H1 (cell line): ENCODE measurements around the gene TBC1D17. TPM values are rescaled to one million over a fixed set of nuclear protein-coding genes. Genes with fewer than 3 reads are reported as not detected.

ENCODE experiments used
- CTCF ChIA-PET: fragments of 300-600 bp; sonication (Branson Sonifier 250); formaldehyde crosslinking; loops from one replicate; lab custom pipeline; 2021; ENCODE audit not compliant: partially characterized antibody; lab: Charles Lee
- POLR2A ChIA-PET: fragments of 300-600 bp; sonication (Branson Sonifier 250); formaldehyde crosslinking; loops from one replicate; lab custom pipeline; 2021; ENCODE audit warnings: inconsistent platforms; ENCODE audit not compliant: partially characterized antibody; lab: Charles Lee
- DNase-seq, 2 experiments: peaks; one replicate each; pipeline versions ENCODE4 v3.0.0 to v3.0.0-alpha.2; 2010 to 2022; ENCODE audit warnings: low spot score in 2 of 2, low read depth in 1 of 2, mixed read lengths in 1 of 2
- FAIRE-seq: peaks from 2 replicates; lab custom pipeline; 2011; peaks lifted over from hg19 to GRCh38; lab: Jason Lieb, UNC
- H2AFZ ChIP-seq: 2 replicates; pipeline ENCODE4 v1.8.1; 2012; ENCODE audit warnings: low read length, inconsistent platforms
- H2AK5ac ChIP-seq: 2 replicates; pipeline ENCODE4 v1.6.1; 2013; ENCODE audit warnings: low read depth, low read length
- H2BK120ac ChIP-seq: replicated peaks from 2 replicates; pipeline ENCODE3; 2013; ENCODE audit warnings: low read depth, low read length, inconsistent platforms
- H2BK12ac ChIP-seq: 2 replicates; pipeline ENCODE4 v1.6.1; 2013; ENCODE audit warnings: low read depth, low read length
- H2BK15ac ChIP-seq: 2 replicates; pipeline ENCODE4 v1.6.1; 2013; ENCODE audit warnings: low read length
- H2BK20ac ChIP-seq: 2 replicates; pipeline ENCODE4 v1.6.1; 2013; ENCODE audit warnings: low read length
- H2BK5ac ChIP-seq: 2 replicates; pipeline ENCODE4 v1.6.1; 2013; ENCODE audit warnings: low read depth, low read length
- H3K14ac ChIP-seq: 2 replicates; pipeline ENCODE4 v1.6.1; 2013; ENCODE audit warnings: inconsistent platforms; ENCODE audit not compliant: insufficient read length
- H3K18ac ChIP-seq: 2 replicates; pipeline ENCODE4 v1.6.1; 2013; ENCODE audit warnings: low read length; ENCODE audit errors: extremely low read depth
- H3K23ac ChIP-seq: 2 replicates; pipeline ENCODE4 v1.6.1; 2013; ENCODE audit warnings: inconsistent platforms; ENCODE audit not compliant: insufficient read length
- H3K23me2 ChIP-seq: 2 replicates; pipeline ENCODE4 v1.6.1; 2013; ENCODE audit warnings: low read depth, low read length
- H3K27ac ChIP-seq: 2 replicates; pipeline ENCODE4 v1.6.1; 2011; ENCODE audit warnings: low read depth, low read length, inconsistent platforms
- H3K27me3 ChIP-seq, 4 experiments: replicated peaks in 1 of 4; 1 replicate in 1 of 4; 2 replicates in 3 of 4; pipeline versions ENCODE4 v1.6.1 to v1.8.1; 2011 to 2013; ENCODE audit warnings: low read length in 3 of 4, mild to moderate bottlenecking in 3 of 4, inconsistent platforms in 2 of 4, mixed read lengths in 2 of 4, moderate library complexity in 1 of 4; ENCODE audit not compliant: control insufficient read depth in 3 of 4, insufficient read depth in 3 of 4; ENCODE audit errors: extremely low read depth in 1 of 4
- H3K36me3 ChIP-seq, 4 experiments: 2 replicates each; pipeline versions ENCODE4 v1.6.1 to v1.8.1; 2011 to 2013; ENCODE audit warnings: mild to moderate bottlenecking in 4 of 4, low read length in 3 of 4, moderate library complexity in 2 of 4, control low read depth in 1 of 4, inconsistent platforms in 1 of 4; ENCODE audit not compliant: insufficient read depth in 4 of 4, control insufficient read depth in 2 of 4
- H3K4ac ChIP-seq: replicated peaks from 2 replicates; pipeline ENCODE3; 2013; ENCODE audit warnings: low read length, low read depth, mixed read lengths, inconsistent platforms; ENCODE audit not compliant: insufficient read length
- H3K4me1 ChIP-seq, 4 experiments: replicated peaks in 1 of 4; 1 replicate in 1 of 4; 2 replicates in 3 of 4; pipeline versions ENCODE4 v1.6.1 to v1.8.1; 2011 to 2013; ENCODE audit warnings: low read length in 3 of 4, inconsistent platforms in 2 of 4, mixed read lengths in 1 of 4; ENCODE audit not compliant: insufficient read depth in 4 of 4, control insufficient read depth in 3 of 4
- H3K4me2 ChIP-seq, 2 experiments: 2 replicates each; pipeline versions ENCODE4 v1.6.1 to v1.8.1; 2011 to 2013; ENCODE audit warnings: low read depth in 2 of 2, low read length in 2 of 2, control low read depth in 1 of 2, inconsistent platforms in 1 of 2, mild to moderate bottlenecking in 1 of 2; ENCODE audit not compliant: insufficient read depth in 1 of 2
- H3K4me3 ChIP-seq, 4 experiments: fragments of 200-600, 300-600 bp in 1 of 4; sonication (generic), shearing (Covaris generic), sonication (Bioruptor Twin) in 1 of 4; 2 replicates each; pipeline versions ENCODE4 v1.5.1 to v1.8.1; 2011 to 2016; ENCODE audit warnings: low read length in 4 of 4, low read depth in 3 of 4, control low read depth in 2 of 4, inconsistent platforms in 2 of 4, mild to moderate bottlenecking in 2 of 4, mixed read lengths in 1 of 4, moderate library complexity in 1 of 4; ENCODE audit not compliant: insufficient read depth in 2 of 4; ENCODE audit errors: extremely low read depth in 1 of 4
- H3K56ac ChIP-seq: replicated peaks from 2 replicates; pipeline ENCODE3; 2013; ENCODE audit warnings: low read depth, mild to moderate bottlenecking, mixed read lengths, low read length, inconsistent platforms; ENCODE audit not compliant: insufficient read length
- H3K79me1 ChIP-seq: 2 replicates; pipeline ENCODE4 v1.6.1; 2013; ENCODE audit warnings: low read depth, low read length, control low read depth
- H3K79me2 ChIP-seq, 2 experiments: 2 replicates each; pipeline versions ENCODE4 v1.6.1 to v1.8.1; 2012 to 2013; ENCODE audit warnings: low read length in 2 of 2, mild to moderate bottlenecking in 2 of 2, inconsistent platforms in 1 of 2; ENCODE audit not compliant: insufficient read depth in 2 of 2, control insufficient read depth in 1 of 2
- H3K9ac ChIP-seq, 4 experiments: replicated peaks in 1 of 4; 1 replicate in 1 of 4; 2 replicates in 3 of 4; pipeline versions ENCODE4 v1.6.1 to v1.8.1; 2011 to 2013; ENCODE audit warnings: low read depth in 3 of 4, low read length in 3 of 4, control low read depth in 2 of 4, mild to moderate bottlenecking in 2 of 4, moderate library complexity in 2 of 4, inconsistent platforms in 1 of 4; ENCODE audit errors: extremely low read depth in 1 of 4
- H3K9me3 ChIP-seq, 2 experiments: 2 replicates each; pipeline versions ENCODE4 v1.6.1 to v1.8.1; 2012 to 2013; ENCODE audit warnings: mild to moderate bottlenecking in 2 of 2, moderate library complexity in 2 of 2, control low read depth in 1 of 2, inconsistent platforms in 1 of 2, low read depth in 1 of 2, low read length in 1 of 2, mixed read lengths in 1 of 2; ENCODE audit not compliant: insufficient read depth in 2 of 2
- H4K20me1 ChIP-seq, 2 experiments: replicated peaks in 1 of 2; 2 replicates each; pipeline versions ENCODE3 to v1.8.1; 2011 to 2013; ENCODE audit warnings: inconsistent platforms in 2 of 2, low read length in 2 of 2, mild to moderate bottlenecking in 1 of 2; ENCODE audit not compliant: insufficient read depth in 2 of 2, control insufficient read depth in 1 of 2
- H4K5ac ChIP-seq: 2 replicates; pipeline ENCODE4 v1.6.1; 2013; ENCODE audit warnings: low read length, low read depth, mixed read lengths, inconsistent platforms; ENCODE audit not compliant: insufficient read length
- H4K8ac ChIP-seq: 2 replicates; pipeline ENCODE4 v1.8.0; 2013; ENCODE audit warnings: mild to moderate bottlenecking, moderate library complexity, low read length, inconsistent platforms; ENCODE audit not compliant: insufficient read depth; ENCODE audit errors: extremely low read depth
- H4K91ac ChIP-seq: replicated peaks from 2 replicates; pipeline ENCODE3; 2013; ENCODE audit warnings: low read length, mixed read lengths, inconsistent platforms; ENCODE audit not compliant: insufficient read length
- BACH1 ChIP-seq: IDR thresholded peaks from 2 replicates; pipeline ENCODE4 v1.6.1; 2012; ENCODE audit warnings: low read length, improper control_type of control experiment
- CEBPB ChIP-seq: IDR thresholded peaks from 2 replicates; pipeline ENCODE4 v1.6.1; 2012; ENCODE audit warnings: low read depth, low read length
- EZH2 ChIP-seq: fragments of 200-600 bp; sonication (generic); IDR thresholded peaks from 2 replicates; pipeline ENCODE4 v1.7.1; 2012; ENCODE audit warnings: low read depth, mild to moderate bottlenecking, moderate library complexity, low read length, inconsistent platforms; ENCODE audit not compliant: severe bottlenecking
- GABPA ChIP-seq: IDR thresholded peaks from 2 replicates; pipeline ENCODE4 v1.6.1; 2011; ENCODE audit warnings: mild to moderate bottlenecking, low read length, moderate library complexity, borderline replicate concordance; ENCODE audit not compliant: insufficient read depth
- KDM5A ChIP-seq: fragments of 200-600 bp; IDR thresholded peaks from 2 replicates; pipeline ENCODE4 v1.7.1; 2012; ENCODE audit warnings: mild to moderate bottlenecking, low read length, inconsistent platforms, mixed read lengths
- POLR2AphosphoS5 ChIP-seq: IDR thresholded peaks from 2 replicates; pipeline ENCODE4 v1.6.1; 2011; ENCODE audit warnings: low read depth, low read length
- RNF2 ChIP-seq: fragments of 200-900, 300-1000 bp; sonication (generic); IDR thresholded peaks from 2 replicates; pipeline ENCODE4 v1.7.1; 2016; ENCODE audit warnings: borderline replicate concordance, low read depth, mild to moderate bottlenecking, antibody characterized with exemption, low read length; ENCODE audit not compliant: poor library complexity, severe bottlenecking; ENCODE audit errors: missing control alignments
- RXRA ChIP-seq: IDR thresholded peaks from 2 replicates; pipeline ENCODE4 v1.6.1; 2011; ENCODE audit warnings: low read depth, mild to moderate bottlenecking, low read length, moderate library complexity; ENCODE audit not compliant: insufficient read depth
- TCF12 ChIP-seq: IDR thresholded peaks from 2 replicates; pipeline ENCODE4 v1.6.1; 2011; ENCODE audit warnings: low read depth, mild to moderate bottlenecking, low read length
- YY1 ChIP-seq: IDR thresholded peaks from 2 replicates; pipeline ENCODE4 v1.6.1; 2011; ENCODE audit warnings: low read depth, mild to moderate bottlenecking, low read length
- WGBS, 2 experiments: shearing (Covaris generic) in 1 of 2; methylation state at CpG; one replicate each; pipeline versions ENCODE4 v1.1.6 to v1.1.7; 2013 to 2015; ENCODE audit warnings: low lambda C conversion rate in 2 of 2, mixed read lengths in 2 of 2, inconsistent platforms in 1 of 2, low coverage in 1 of 2, missing lambda C conversion rate in 1 of 2; ENCODE audit not compliant: insufficient replicate concordance in 2 of 2, insufficient coverage in 1 of 2, insufficient read length in 1 of 2; ENCODE audit errors: extremely low coverage in 1 of 2, missing lambda C conversion rate in 1 of 2; 5-methylcytosine and 5-hydroxymethylcytosine counted together
- polyA plus RNA-seq, 7 experiments: library from polyadenylated mRNA; depleted of rRNA in 3 of 7; stranded (reverse) in 5 of 7; unstranded in 2 of 7; fragments of >200 nt in 5 of 7; fragments of 200-250 nt in 2 of 7; gene quantifications; 1 replicate in 5 of 7; 2 replicates in 1 of 7; 4 replicates in 1 of 7; pipeline versions ENCODE4 v1.2.1 to v1.2.3, GENCODE V29; 2011 to 2013; ENCODE audit warnings: missing spikeins in 2 of 7, mixed read lengths in 2 of 7
- total RNA-seq: library from RNA; stranded (reverse); fragmentation: NEBNext Ultra II Directional; extraction: Animal tissue kit (Norgen Biotek cat#: 25700); gene quantifications from 2 replicates; pipeline ENCODE4 v1.2.1, GENCODE V29; 2021
- TF ChIP-seq, protein P1 (sequence below): IDR thresholded peaks from 2 replicates; pipeline ENCODE4 v1.6.1; 2011; ENCODE audit warnings: low read depth, mild to moderate bottlenecking, low read length; ENCODE audit not compliant: insufficient read depth

Gene TBC1D17
- total and polyA plus RNA-seq, 2 of the 8 experiments (the other 6 are each of a cell fraction or from before 2014, with no cell fraction given), result 30.3 to 44.9 TPM

DNA sequence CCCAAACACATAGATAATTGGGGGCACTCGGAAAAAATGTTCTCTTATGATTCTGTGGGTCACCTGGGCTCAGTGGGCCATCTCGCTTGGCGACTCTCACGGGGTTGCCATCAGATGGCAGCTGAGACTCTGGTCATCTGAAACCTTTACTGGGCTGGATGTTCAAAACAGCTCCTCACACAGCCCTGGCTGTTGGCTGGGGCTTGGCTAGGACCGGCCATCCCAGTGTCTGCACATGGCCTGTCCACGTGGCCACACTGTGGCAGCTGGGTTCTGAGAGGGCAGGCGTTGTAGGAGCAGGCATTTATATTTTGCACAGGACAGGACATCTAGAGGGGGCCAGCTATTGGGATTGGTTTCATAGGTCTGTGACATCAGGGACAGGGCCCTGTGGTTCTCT is 43.9 kb upstream of the TBC1D17 start:
- WGBS, 2 experiments, result 90% methylated on average over 7 of the region's 7 CpGs; no CpG with 5 or more reads in 1 of the 2 experiments
- no peak overlapping the region for H3K14ac ChIP-seq
- no peaks in the 10 kb centered on the region for H3K27me3 ChIP-seq
- no peak overlapping the region for H2BK12ac ChIP-seq
- no peak overlapping the region for H3K9ac ChIP-seq
- H3K79me1 ChIP-seq, result peaks cover under 1% of the 10 kb centered on the region; the same call in 1 of the 2 replicates
- H3K79me2 ChIP-seq, result no peaks in the 10 kb centered on the region
- H3K56ac ChIP-seq, result no peak overlapping the region
- H4K91ac ChIP-seq, result no peak overlapping the region
- POLR2A ChIA-PET, result interaction anchor here (0.9 to 1.4 kb wide), 4 partner anchors 15 to 25 kb away, joined by 3 to 4 read pairs (median 4); partner anchors contain the start of gene PTOV1
- no peaks in the 10 kb centered on the region for H3K4me1 ChIP-seq
- CTCF ChIA-PET, result interaction anchor here (0.5 to 2.2 kb wide), 5 partner anchors 21 to 107 kb away, joined by 3 to 6 read pairs (median 3); partner anchors contain the start of gene FUZ
- H3K4ac ChIP-seq, result no peak overlapping the region
- no peak overlapping the region for H3K4me2 ChIP-seq
- H2AFZ ChIP-seq, result no peak overlapping the region
- H4K20me1 ChIP-seq, result peaks cover 5 to 7% of the 10 kb centered on the region in 2 experiments
- no peak overlapping the region for H3K23ac ChIP-seq
- H3K18ac ChIP-seq, result no peak overlapping the region
- TF ChIP-seq CEBPB (no peak), POLR2AphosphoS5 (no peak), YY1 (no peak), EZH2 (no peak), RNF2 (no peak), KDM5A (no peak), GABPA (no peak), TCF12 (no peak), RXRA (no peak), BACH1 (no peak)
- TF ChIP-seq, protein P1, sequence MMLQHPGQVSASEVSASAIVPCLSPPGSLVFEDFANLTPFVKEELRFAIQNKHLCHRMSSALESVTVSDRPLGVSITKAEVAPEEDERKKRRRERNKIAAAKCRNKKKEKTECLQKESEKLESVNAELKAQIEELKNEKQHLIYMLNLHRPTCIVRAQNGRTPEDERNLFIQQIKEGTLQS, result no peak
- FAIRE-seq (no peak), DNase-seq (no peak)
- H3K36me3 ChIP-seq, result peaks cover 12 to 42% (median 29%) of the 10 kb centered on the region in 4 experiments; a peak in 6 of 8 replicates
- no peaks in the 10 kb centered on the region for H3K9me3 ChIP-seq
- no peaks in the 10 kb centered on the region for H3K23me2 ChIP-seq
- H3K27ac ChIP-seq, result no peak overlapping the region
- H4K5ac ChIP-seq, result no peak overlapping the region
- no peak overlapping the region for H2BK15ac ChIP-seq
- no peak overlapping the region for H4K8ac ChIP-seq
- no peak overlapping the region for H2BK120ac ChIP-seq
- H3K4me3 ChIP-seq, result no peak overlapping the region
- no peak overlapping the region for H2BK20ac ChIP-seq
- H2AK5ac ChIP-seq, result no peak overlapping the region
- no peak overlapping the region for H2BK5ac ChIP-seq
